Peyer's patch (tissue), 4 donors: ENCODE data around the gene ITGB6. TPM values are rescaled to one million over a fixed set of nuclear protein-coding genes. Genes with fewer than 3 reads are reported as not detected.

Source experiments
- DNase-seq, 3 donors: peaks; one replicate each; pipeline ENCODE4 v3.0.0-alpha.2; 2017 to 2019
- H3K27ac ChIP-seq, 4 donors: fragments of 200-600 bp; sonication (generic); one replicate each; pipeline ENCODE4 v1.5.1; 2016 to 2019
- H3K27me3 ChIP-seq, 2 donors: fragments of 200-600 bp; sonication (generic); one replicate each; pipeline ENCODE4 v1.5.1; 2019
- H3K36me3 ChIP-seq, 3 donors: fragments of 200-600 bp; sonication (generic); one replicate each; pipeline ENCODE4 v1.5.1; 2016 to 2019
- H3K4me1 ChIP-seq, 4 donors: fragments of 200-600 bp; sonication (generic); one replicate each; pipeline ENCODE4 v1.5.1; 2016 to 2019
- H3K4me3 ChIP-seq, 4 donors: fragments of 200-600 bp; sonication (generic); 1 replicate in 3 of 4; 2 replicates in 1 of 4; pipeline ENCODE4 v1.5.1; 2016 to 2019; ENCODE audit warnings: mild to moderate bottlenecking in 1 of 4
- H3K9me3 ChIP-seq, 4 donors: fragments of 200-600 bp; sonication (generic); one replicate each; pipeline ENCODE4 v1.5.1; 2016 to 2019; ENCODE audit warnings: mild to moderate bottlenecking in 1 of 4
- POLR2A ChIP-seq, 2 donors: fragments of 450-650 bp; IDR thresholded peaks; one replicate each; pipeline ENCODE4 v1.5.1; 2017; ENCODE audit warnings: antibody characterized with exemption in 2 of 2, mild to moderate bottlenecking in 2 of 2, moderate library complexity in 2 of 2
- total RNA-seq, 4 donors: library from RNA; depleted of rRNA; stranded (reverse); fragments of >200 nt; gene quantifications; one replicate each; pipeline ENCODE4 v1.1.0, GENCODE V29; 2016
- TF ChIP-seq, protein P1 (sequence below), 6 experiments: fragments of 450-650 bp in 4 of 6; fragments of 200-600 bp in 2 of 6; sonication (generic) in 1 of 6; IDR thresholded peaks; one replicate each; pipeline ENCODE4 v1.5.1; 2017 to 2019; ENCODE audit warnings: antibody characterized with exemption in 6 of 6, mild to moderate bottlenecking in 3 of 6, moderate library complexity in 1 of 6

The ITGB6 gene
- total RNA-seq, 4 donors from 2014 or later: 9.9 to 21.5 (median 15.3) TPM

DNA sequence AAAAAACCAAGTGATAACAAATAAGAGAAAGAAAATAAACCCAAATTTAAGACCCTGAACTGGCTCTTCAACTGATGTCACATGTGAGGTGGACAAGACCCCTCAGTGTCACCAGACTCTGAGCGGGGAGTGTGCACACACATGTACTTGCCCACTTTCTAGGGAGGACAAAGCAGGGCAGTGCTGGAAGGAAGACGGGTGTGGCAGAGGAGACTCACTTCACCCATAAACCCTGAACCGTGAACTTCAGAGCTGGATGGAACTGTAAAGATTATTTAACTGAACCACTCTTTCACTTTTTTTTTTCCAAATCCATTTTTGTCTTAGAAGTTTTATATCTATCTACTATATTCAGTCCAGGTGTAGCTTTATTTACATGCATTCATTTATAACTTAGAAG lies 149.9 kb downstream of the ITGB6 start:
- H3K27ac ChIP-seq: no peak overlapping the region
- no peak overlapping the region for H3K4me3 ChIP-seq
- peaks cover 0 to 5% (median 0%) of the 10 kb centered on the region in 4 donors for H3K4me1 ChIP-seq
- DNase-seq: no peak
- no peaks in the 10 kb centered on the region for H3K9me3 ChIP-seq
- TF ChIP-seq, protein P1, sequence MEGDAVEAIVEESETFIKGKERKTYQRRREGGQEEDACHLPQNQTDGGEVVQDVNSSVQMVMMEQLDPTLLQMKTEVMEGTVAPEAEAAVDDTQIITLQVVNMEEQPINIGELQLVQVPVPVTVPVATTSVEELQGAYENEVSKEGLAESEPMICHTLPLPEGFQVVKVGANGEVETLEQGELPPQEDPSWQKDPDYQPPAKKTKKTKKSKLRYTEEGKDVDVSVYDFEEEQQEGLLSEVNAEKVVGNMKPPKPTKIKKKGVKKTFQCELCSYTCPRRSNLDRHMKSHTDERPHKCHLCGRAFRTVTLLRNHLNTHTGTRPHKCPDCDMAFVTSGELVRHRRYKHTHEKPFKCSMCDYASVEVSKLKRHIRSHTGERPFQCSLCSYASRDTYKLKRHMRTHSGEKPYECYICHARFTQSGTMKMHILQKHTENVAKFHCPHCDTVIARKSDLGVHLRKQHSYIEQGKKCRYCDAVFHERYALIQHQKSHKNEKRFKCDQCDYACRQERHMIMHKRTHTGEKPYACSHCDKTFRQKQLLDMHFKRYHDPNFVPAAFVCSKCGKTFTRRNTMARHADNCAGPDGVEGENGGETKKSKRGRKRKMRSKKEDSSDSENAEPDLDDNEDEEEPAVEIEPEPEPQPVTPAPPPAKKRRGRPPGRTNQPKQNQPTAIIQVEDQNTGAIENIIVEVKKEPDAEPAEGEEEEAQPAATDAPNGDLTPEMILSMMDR (IDR thresholded peaks at IDR 0.05): no peak
- no peak for TF ChIP-seq POLR2A (IDR thresholded peaks at IDR 0.05)
- no peaks in the 10 kb centered on the region for H3K36me3 ChIP-seq
- no peaks in the 10 kb centered on the region for H3K27me3 ChIP-seq

Other genes starting within 250 kb of the ITGB6 start
- gene PLA2R1, start 137.7 kb downstream of the ITGB6 start, total RNA-seq: 10 to 100 TPM; 11.6 to 49.2 (median 30.5) TPM